Fibroblast of the aortic adventitia (primary cell): ENCODE data around the gene LCN6. TPM values are rescaled to one million over a fixed set of nuclear protein-coding genes. Genes with fewer than 3 reads are reported as not detected.
"Not testable (repeated sequence)": the region's sequence is repeated elsewhere in the genome, so short reads cannot be mapped to it uniquely, and the experiment has no call there.

Experiments used
- DNase-seq: peaks from one replicate; pipeline ENCODE4 v3.0.0-alpha.2; 2010; ENCODE audit warnings: low read depth
- H3K4me3 ChIP-seq: 2 replicates; pipeline ENCODE4 v1.5.1; 2011; ENCODE audit warnings: low read depth, mild to moderate bottlenecking, control low read depth, low read length, moderate library complexity
- CTCF ChIP-seq: IDR thresholded peaks from 2 replicates; pipeline ENCODE4 v1.5.1; 2011; ENCODE audit warnings: mild to moderate bottlenecking, low read length, control low read depth, inconsistent platforms; ENCODE audit not compliant: insufficient read depth
- total RNA-seq: library from RNA; depleted of rRNA; stranded (reverse); fragments of >200 nt; gene quantifications from 2 replicates; pipeline ENCODE4 v1.2.3, GENCODE V29; 2012; ENCODE audit warnings: low replicate concordance

Gene LCN6
- total RNA-seq, 1 donor, result not detected

GRCh38 chr9:136776947-136777346, 28.6 kb upstream of the LCN6 start:
- no peak for TF ChIP-seq CTCF
- no peak overlapping the region for H3K4me3 ChIP-seq
- DNase-seq, result no peak

- DNase-seq, result no peak
- no peak for TF ChIP-seq CTCF
- H3K4me3 ChIP-seq, result no peak overlapping the region
These were observed 26.9 kb upstream of the LCN6 start for GRCh38 chr9:136775191-136775590.

GRCh38 chr9:136774416-136775045, 26.2 kb upstream of the LCN6 start:
- no peak for DNase-seq
- TF ChIP-seq CTCF, result no peak

GRCh38 chr9:136773386-136774044, 25.2 kb upstream of the LCN6 start:
- H3K4me3 ChIP-seq, result no peak overlapping the region
- DNase-seq, result no peak
- TF ChIP-seq CTCF, result no peak

More at GRCh38 chr9:136774416-136775045, 26.2 kb upstream of the LCN6 start:
- no peak overlapping the region for H3K4me3 ChIP-seq

- TF ChIP-seq CTCF, result no peak
- no peak for DNase-seq
- H3K4me3 ChIP-seq, result no peak overlapping the region
These were observed 23.6 kb upstream of the LCN6 start for GRCh38 chr9:136771907-136772415.

GRCh38 chr9:136769710-136770191, 21.4 kb upstream of the LCN6 start:
- TF ChIP-seq CTCF, result peak; percentile 63
- no peak overlapping the region for H3K4me3 ChIP-seq
- no peak for DNase-seq

- DNase-seq, result peak; percentile 32
- not testable (repeated sequence) for H3K4me3 ChIP-seq
These were observed 18.2 kb upstream of the LCN6 start for GRCh38 chr9:136766410-136767120.

- not testable (repeated sequence) for H3K4me3 ChIP-seq, DNase-seq
These were observed 17.6 kb upstream of the LCN6 start for GRCh38 chr9:136765745-136766409.
